ENCODE data around the gene ZNF618.
"Not testable (repeated sequence)": the region's sequence is repeated elsewhere in the genome, so short reads cannot be mapped to it uniquely, and the experiment has no call there.

The ZNF618 gene

GRCh38 chr9:113993838-113994540, 117.9 kb downstream of the ZNF618 start:
- no peak overlapping the region for H3K4me3 ChIP-seq (ENCODE audit: low read length)
- TF ChIP-seq CTCF (conservative IDR thresholded peaks at IDR 0.05; ENCODE audit: low read length): no peak
- DNase-seq (ENCODE audit: low read depth): peak; percentile 50

- no peak for TF ChIP-seq CTCF (conservative IDR thresholded peaks at IDR 0.05; ENCODE audit: low read length)
Measured at GRCh38 chr9:113995401-113995800, 119.3 kb downstream of the ZNF618 start.

GRCh38 chr9:113995963-113996362, 119.9 kb downstream of the ZNF618 start:
- no peak overlapping the region for H3K4me3 ChIP-seq (ENCODE audit: low read length)
- no peak for DNase-seq (ENCODE audit: low read depth)
- TF ChIP-seq CTCF (conservative IDR thresholded peaks at IDR 0.05; ENCODE audit: low read length): no peak

More at GRCh38 chr9:113995401-113995800, 119.3 kb downstream of the ZNF618 start:
- H3K4me3 ChIP-seq (ENCODE audit: low read length): no peak overlapping the region
- DNase-seq (ENCODE audit: low read depth): no peak

GRCh38 chr9:113996531-113997001, 120.5 kb downstream of the ZNF618 start:
- no peak for TF ChIP-seq CTCF (conservative IDR thresholded peaks at IDR 0.05; ENCODE audit: low read length)
- DNase-seq (ENCODE audit: low read depth): no peak

GRCh38 chr9:113997064-113997463, 121.0 kb downstream of the ZNF618 start:
- H3K4me3 ChIP-seq (ENCODE audit: low read length); DNase-seq (ENCODE audit: low read depth): not testable (repeated sequence)

More at GRCh38 chr9:113996531-113997001, 120.5 kb downstream of the ZNF618 start:
- no peak overlapping the region for H3K4me3 ChIP-seq (ENCODE audit: low read length)

- TF ChIP-seq CTCF (conservative IDR thresholded peaks at IDR 0.05; ENCODE audit: low read length): no peak
- DNase-seq (ENCODE audit: low read depth): no peak
- no peak overlapping the region for H3K4me3 ChIP-seq (ENCODE audit: low read length)
Measured at GRCh38 chr9:113997610-113998009, 121.5 kb downstream of the ZNF618 start.

- no peak for TF ChIP-seq CTCF (conservative IDR thresholded peaks at IDR 0.05; ENCODE audit: low read length)
- no peak for DNase-seq (ENCODE audit: low read depth)
- no peak overlapping the region for H3K4me3 ChIP-seq (ENCODE audit: low read length)
Measured at GRCh38 chr9:113998114-113998513, 122.0 kb downstream of the ZNF618 start.
